Astrocyte of the cerebellum (primary cell): ENCODE results near the gene SLC16A2.

Source experiments
- DNase-seq: peaks from one replicate; pipeline ENCODE4 v3.0.0-alpha.2; 2011; ENCODE audit warnings: low read depth
- H3K4me3 ChIP-seq: 2 replicates; pipeline ENCODE4 v1.5.1; 2011; ENCODE audit warnings: mild to moderate bottlenecking, low read depth, low read length, moderate library complexity
- CTCF ChIP-seq: IDR thresholded peaks from 2 replicates; pipeline ENCODE4 v1.5.1; 2012; ENCODE audit warnings: low read length, low read depth, moderate library complexity, mild to moderate bottlenecking; ENCODE audit errors: missing control alignments
- in situ Hi-C: cut with HindIII; loops from 2 replicates; pipeline ENCODE4 v1.10.0; 2017; ENCODE audit warnings: low sequenced_read_pairs

The SLC16A2 gene

GRCh38 chrX:74437530-74437929 lies 16.2 kb downstream of the SLC16A2 start:
- H3K4me3 ChIP-seq: no peak overlapping the region
- no peak for DNase-seq
- in situ Hi-C loops: no loop called here
- no peak for TF ChIP-seq CTCF

- no peak for DNase-seq
- in situ Hi-C loops: no loop called here
- no peak for TF ChIP-seq CTCF
- no peak overlapping the region for H3K4me3 ChIP-seq
These were observed 17.5 kb downstream of the SLC16A2 start for GRCh38 chrX:74438764-74439163.

- no peak for DNase-seq
- TF ChIP-seq CTCF: no peak
These were observed 23.8 kb downstream of the SLC16A2 start for GRCh38 chrX:74445099-74445498.

GRCh38 chrX:74446876-74447275 lies 25.6 kb downstream of the SLC16A2 start:
- no peak for DNase-seq
- in situ Hi-C loops: loop anchor here (5.0 kb wide), 1 partner anchor 65 kb away; no protein-coding TSS in a partner anchor
- no peak overlapping the region for H3K4me3 ChIP-seq
- no peak for TF ChIP-seq CTCF

More at GRCh38 chrX:74445099-74445498, 23.8 kb downstream of the SLC16A2 start:
- in situ Hi-C loops: loop anchor here (5.0 kb wide), 1 partner anchor 63 kb away; no protein-coding TSS in a partner anchor
- no peak overlapping the region for H3K4me3 ChIP-seq

- in situ Hi-C loops: loop anchor here (5.0 kb wide), 1 partner anchor 66 kb away; no protein-coding TSS in a partner anchor
- no peak for TF ChIP-seq CTCF
- H3K4me3 ChIP-seq: no peak overlapping the region
- DNase-seq: no peak
These were observed 27.4 kb downstream of the SLC16A2 start for GRCh38 chrX:74448669-74449068.

GRCh38 chrX:74449322-74449936 lies 28.1 kb downstream of the SLC16A2 start:
- DNase-seq: peak; percentile 48
- H3K4me3 ChIP-seq: no peak overlapping the region
- no peak for TF ChIP-seq CTCF
- in situ Hi-C loops: loop anchor here (5.0 kb wide), 1 partner anchor 67 kb away; no protein-coding TSS in a partner anchor
